Transverse colon (tissue), 4 donors: ENCODE data around the gene TMEM128.

Experiments
- EP300 ChIP-seq: sonication (generic); formaldehyde crosslinking; IDR thresholded peaks from one replicate; pipeline ENCODE4 v1.6.1; 2017; ENCODE audit warnings: antibody characterized with exemption, low read depth
- POLR2A ChIP-seq: fragments of 450-650 bp; IDR thresholded peaks from one replicate; pipeline ENCODE4 v1.6.1; 2016; ENCODE audit warnings: antibody characterized with exemption, mild to moderate bottlenecking, moderate library complexity
- POLR2AphosphoS5 ChIP-seq, 3 donors: sonication (generic); formaldehyde crosslinking; IDR thresholded peaks; one replicate each; pipeline ENCODE4 v1.6.1; 2016; ENCODE audit warnings: antibody characterized with exemption in 3 of 3
- TF ChIP-seq, protein P1 (sequence below), 5 experiments: fragments of 200-600 bp in 3 of 5; fragments of 450-650 bp in 2 of 5; sonication (generic) in 3 of 5; IDR thresholded peaks; 1 replicate in 2 of 5; 2 replicates in 3 of 5; pipeline ENCODE4 v1.5.1; 2016 to 2017; ENCODE audit warnings: antibody characterized with exemption in 5 of 5, inconsistent platforms in 3 of 5, mild to moderate bottlenecking in 2 of 5, moderate library complexity in 1 of 5

DNA sequence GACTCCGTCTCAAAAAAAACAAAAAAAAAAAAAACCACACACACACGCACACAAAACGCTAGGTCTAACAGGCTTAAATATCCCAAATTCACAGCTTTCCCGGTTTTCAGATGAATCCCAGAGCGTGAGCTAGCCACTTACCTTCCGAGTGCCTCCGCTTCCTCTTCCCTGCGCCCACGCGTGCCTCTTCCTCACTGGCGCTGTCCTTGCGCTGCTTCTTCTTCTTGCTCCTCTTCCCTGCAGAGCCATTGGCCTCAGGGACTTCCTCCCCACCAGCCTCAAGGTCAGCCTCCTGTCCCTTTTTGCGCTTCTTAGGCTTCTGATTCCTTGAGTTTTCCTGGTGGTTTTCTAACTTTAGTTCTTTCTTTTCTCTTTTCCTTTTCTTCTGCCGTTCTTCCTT is 26.2 kb upstream of the TMEM128 start:
- TF ChIP-seq POLR2A, result no peak
- TF ChIP-seq, protein P1, sequence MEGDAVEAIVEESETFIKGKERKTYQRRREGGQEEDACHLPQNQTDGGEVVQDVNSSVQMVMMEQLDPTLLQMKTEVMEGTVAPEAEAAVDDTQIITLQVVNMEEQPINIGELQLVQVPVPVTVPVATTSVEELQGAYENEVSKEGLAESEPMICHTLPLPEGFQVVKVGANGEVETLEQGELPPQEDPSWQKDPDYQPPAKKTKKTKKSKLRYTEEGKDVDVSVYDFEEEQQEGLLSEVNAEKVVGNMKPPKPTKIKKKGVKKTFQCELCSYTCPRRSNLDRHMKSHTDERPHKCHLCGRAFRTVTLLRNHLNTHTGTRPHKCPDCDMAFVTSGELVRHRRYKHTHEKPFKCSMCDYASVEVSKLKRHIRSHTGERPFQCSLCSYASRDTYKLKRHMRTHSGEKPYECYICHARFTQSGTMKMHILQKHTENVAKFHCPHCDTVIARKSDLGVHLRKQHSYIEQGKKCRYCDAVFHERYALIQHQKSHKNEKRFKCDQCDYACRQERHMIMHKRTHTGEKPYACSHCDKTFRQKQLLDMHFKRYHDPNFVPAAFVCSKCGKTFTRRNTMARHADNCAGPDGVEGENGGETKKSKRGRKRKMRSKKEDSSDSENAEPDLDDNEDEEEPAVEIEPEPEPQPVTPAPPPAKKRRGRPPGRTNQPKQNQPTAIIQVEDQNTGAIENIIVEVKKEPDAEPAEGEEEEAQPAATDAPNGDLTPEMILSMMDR (IDR thresholded peaks at IDR 0.05), result no peak
- no peak for TF ChIP-seq POLR2AphosphoS5 (IDR thresholded peaks at IDR 0.05)
- no peak for TF ChIP-seq EP300
